GM18507 (cell line): Measurements from ENCODE around the gene ZNF605.
"Not testable (repeated sequence)": the region's sequence is repeated elsewhere in the genome, so short reads cannot be mapped to it uniquely, and the experiment has no call there.

Experiments used
- DNase-seq: peaks from one replicate; pipeline ENCODE4 v3.0.0; 2011; ENCODE audit warnings: low read depth; ENCODE audit not compliant: insufficient read length; ENCODE audit errors: extremely low spot score
- FAIRE-seq: peaks from 2 replicates; lab custom pipeline; 2011; peaks lifted over from hg19 to GRCh38; lab: Jason Lieb, UNC

Gene ZNF605

GRCh38 chr12:132956011-132956788 lies at the start of gene ZNF605:
ZNF605 (minus strand) TSS chr12:132956306; CDS start chr12:132945635, 10,671 bp downstream.
- DNase-seq (peak; percentile 89), FAIRE-seq (peak; percentile 74)

- FAIRE-seq: no peak
- no peak for DNase-seq
Observed at GRCh38 chr12:132998741-132999140, 42.6 kb upstream of the ZNF605 start.

- FAIRE-seq: no peak
Observed at GRCh38 chr12:132986885-132987225, 30.7 kb upstream of the ZNF605 start.

DNA sequence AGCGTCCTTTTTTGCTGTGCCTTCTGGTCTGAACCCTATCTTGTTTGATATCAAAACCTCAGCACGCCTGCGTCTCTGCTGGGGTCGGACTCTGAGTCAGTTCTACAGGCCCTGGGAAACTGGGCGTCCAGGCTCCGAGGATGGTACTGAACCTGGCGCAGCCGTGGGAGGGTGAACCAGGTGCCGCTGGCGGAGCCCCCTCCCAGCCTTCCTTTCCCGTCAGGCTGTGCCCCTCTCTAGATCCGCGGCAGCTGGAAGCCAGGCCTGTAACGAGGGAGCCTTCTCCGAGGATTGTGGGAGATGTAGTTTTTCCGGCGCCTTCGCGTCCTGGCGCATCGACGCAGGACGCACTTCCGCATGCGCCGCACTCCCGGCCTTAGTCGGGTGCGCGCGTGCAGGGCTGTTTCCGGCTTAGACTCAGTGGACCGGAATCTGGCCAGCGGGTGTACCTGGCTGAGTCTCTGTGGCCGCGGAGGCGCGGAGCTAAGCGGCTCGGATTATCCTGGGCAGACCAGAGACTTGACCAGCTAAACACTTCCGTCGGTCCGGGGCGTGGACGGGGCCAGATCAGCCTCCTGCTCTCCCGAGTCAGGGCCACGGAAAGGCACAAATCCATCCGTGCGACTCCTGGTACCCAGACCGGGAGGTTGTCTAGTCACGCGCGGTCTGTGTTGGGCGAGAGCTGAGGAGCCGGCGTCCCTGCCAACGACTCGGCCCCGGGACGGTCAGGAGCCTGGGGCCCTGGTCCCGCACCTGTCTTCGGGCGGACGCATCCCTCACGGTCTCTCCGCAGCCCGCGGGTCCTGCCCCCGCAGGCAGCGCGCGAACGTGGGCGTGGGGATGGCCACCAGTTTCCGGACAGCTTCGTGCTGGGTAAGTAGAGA lies 30.1 kb upstream of the ZNF605 start, which contains the start of gene ZNF26:
ZNF26 (plus strand) TSS at position 367 of the 884 bp plus-strand sequence; CDS start at position 841, 474 bp downstream.
- FAIRE-seq: peak; percentile 96

More at GRCh38 chr12:132986885-132987225, 30.7 kb upstream of the ZNF605 start:
- DNase-seq: peak; percentile 5

GRCh38 chr12:132976870-132977269 lies 20.8 kb upstream of the ZNF605 start:
- not testable (repeated sequence) for FAIRE-seq, DNase-seq

More for the DNA sequence above, 30.1 kb upstream of the ZNF605 start, which contains the start of gene ZNF26:
- DNase-seq: peak; percentile 86

GRCh38 chr12:132972374-132972773 lies 16.3 kb upstream of the ZNF605 start:
- no peak for DNase-seq
- no peak for FAIRE-seq

- no peak for FAIRE-seq
- no peak for DNase-seq
Observed at GRCh38 chr12:132967736-132968135, 11.6 kb upstream of the ZNF605 start.

GRCh38 chr12:132966676-132967415 lies 10.7 kb upstream of the ZNF605 start:
- FAIRE-seq (no peak), DNase-seq (no peak)

GRCh38 chr12:132965796-132966195 lies 9.7 kb upstream of the ZNF605 start:
- no peak for DNase-seq
- no peak for FAIRE-seq

- not testable (repeated sequence) for DNase-seq, FAIRE-seq
Observed at GRCh38 chr12:132963947-132964346, 7.8 kb upstream of the ZNF605 start.

- not testable (repeated sequence) for FAIRE-seq
Observed at GRCh38 chr12:132961790-132962189, 5.7 kb upstream of the ZNF605 start.

GRCh38 chr12:132955094-132956010 lies 754 bp downstream of the ZNF605 start:
- no peak for FAIRE-seq
- no peak for DNase-seq

More at GRCh38 chr12:132961790-132962189, 5.7 kb upstream of the ZNF605 start:
- DNase-seq: not testable (repeated sequence)

DNA sequence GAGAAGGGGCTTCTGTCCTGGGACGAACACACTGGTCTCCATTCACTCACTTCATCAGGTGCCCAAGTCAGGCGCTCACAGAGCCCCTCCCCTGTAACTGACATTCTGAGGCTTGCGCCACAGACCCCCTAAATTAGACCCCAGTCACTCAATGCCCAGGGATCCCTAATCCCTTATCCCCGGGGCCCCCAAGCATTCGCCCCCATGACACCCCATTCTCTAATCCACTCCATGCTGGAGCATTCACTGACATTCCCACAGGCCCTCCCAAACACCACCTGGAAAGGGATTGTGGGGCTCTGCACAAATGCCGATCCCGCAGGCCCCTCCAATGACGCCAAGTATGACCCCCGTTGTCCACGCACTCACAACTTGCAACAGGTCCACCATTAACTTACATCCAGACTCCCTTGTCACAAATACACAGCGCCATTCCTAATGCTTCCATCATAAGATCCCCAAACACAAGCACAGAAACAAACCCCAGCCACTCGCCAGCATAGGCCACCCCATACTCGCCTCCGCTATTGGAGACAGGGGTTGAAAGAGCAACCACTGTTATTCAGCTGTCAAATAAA lies 1.5 kb downstream of the ZNF605 start:
- DNase-seq (no peak), FAIRE-seq (no peak)

DNA sequence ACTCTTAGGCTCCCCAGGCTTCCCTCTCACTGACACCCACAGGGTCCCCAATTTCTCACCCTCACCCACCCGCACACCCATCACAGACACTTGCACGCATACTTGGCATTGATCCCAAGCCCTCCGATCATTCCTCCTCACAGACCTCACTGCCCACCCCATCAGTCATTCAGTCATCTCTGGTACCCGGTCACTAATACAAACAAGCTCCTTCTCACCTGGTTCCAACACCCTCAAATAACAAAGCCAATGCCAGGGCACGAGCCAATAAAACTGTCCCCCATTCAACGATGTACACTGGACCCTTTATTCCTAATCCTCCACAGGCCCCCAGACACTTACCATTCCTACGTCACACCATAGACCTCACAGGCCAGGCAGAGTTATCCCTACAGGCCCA lies 2.3 kb downstream of the ZNF605 start:
- DNase-seq: no peak
- FAIRE-seq: no peak

- FAIRE-seq (no peak), DNase-seq (no peak)
Observed at GRCh38 chr12:132953163-132953425, 3.0 kb downstream of the ZNF605 start.

DNA sequence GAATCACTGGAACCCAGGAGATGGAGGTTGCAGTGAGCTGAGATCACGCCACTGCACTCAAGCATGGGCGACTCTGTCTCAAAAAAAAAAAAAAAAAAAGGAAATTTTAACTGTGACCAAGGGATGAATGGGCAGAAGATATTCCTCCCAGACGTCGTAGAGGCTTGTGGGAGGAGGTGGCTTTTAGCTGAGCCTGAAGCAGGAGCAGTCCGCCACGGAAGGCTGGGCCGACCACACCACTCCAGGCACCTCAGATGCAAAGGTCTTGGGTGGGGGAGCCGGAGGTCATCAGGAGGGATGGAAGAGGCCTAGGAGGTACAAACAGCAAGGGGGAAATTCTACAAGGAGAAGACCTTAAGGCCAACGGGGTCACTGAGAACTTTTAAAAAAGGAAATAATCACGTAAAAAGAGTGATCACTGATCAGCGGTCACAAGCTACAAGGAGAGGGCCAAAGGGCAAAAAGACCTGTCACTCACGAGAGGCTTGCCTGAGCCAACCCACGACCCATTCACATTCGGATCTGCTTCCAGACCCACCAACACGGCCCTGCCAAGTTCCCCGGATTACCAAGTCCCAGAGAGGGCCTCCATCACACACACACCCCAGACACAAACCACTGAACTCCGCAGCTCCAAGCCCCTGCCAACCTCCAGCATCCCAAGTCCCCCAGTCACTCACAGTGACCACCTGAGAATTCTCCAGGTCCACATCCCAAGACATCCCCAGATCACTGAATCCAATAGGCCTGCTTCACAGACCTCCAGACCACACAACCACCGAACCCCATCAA lies 3.5 kb downstream of the ZNF605 start:
- no peak for DNase-seq
- no peak for FAIRE-seq

DNA sequence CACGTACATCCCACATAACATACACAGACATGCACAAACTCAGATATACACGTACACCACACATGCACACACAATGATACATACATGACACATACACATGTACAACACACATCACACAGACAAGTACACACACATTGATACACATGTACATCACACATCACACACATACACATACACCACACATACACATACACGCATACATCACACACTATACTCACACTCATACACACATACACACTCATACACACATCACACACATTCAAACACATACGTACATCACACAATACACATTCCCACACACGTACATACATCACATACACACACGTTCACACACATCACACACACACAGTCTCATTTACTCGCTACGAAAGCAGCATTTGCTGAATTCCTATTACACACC lies 4.5 kb downstream of the ZNF605 start:
- FAIRE-seq (peak; percentile 15), DNase-seq (no peak)
